Measurements from ENCODE around the gene CCBE1. TPM values are rescaled to one million over a fixed set of nuclear protein-coding genes. Genes with fewer than 3 reads are reported as not detected.

Gene CCBE1
- total RNA-seq, 1 experiment from 2014 or later, result not detected

- no peak for DNase-seq (ENCODE audit: low spot score)
Observed at GRCh38 chr18:59571902-59572301, 125.3 kb downstream of the CCBE1 start.

GRCh38 chr18:59570796-59571195, 126.4 kb downstream of the CCBE1 start:
- DNase-seq (ENCODE audit: low spot score), result no peak

- no peak for DNase-seq (ENCODE audit: low spot score)
Observed at GRCh38 chr18:59570101-59570775, 127.0 kb downstream of the CCBE1 start.

GRCh38 chr18:59569390-59569791, 127.8 kb downstream of the CCBE1 start:
- DNase-seq (ENCODE audit: low spot score), result no peak

GRCh38 chr18:59567431-59567830, 129.8 kb downstream of the CCBE1 start:
- no peak for DNase-seq (ENCODE audit: low spot score)

- DNase-seq (ENCODE audit: low spot score), result no peak
Observed at GRCh38 chr18:59566533-59566971, 130.7 kb downstream of the CCBE1 start.

- no peak for DNase-seq (ENCODE audit: low spot score)
Observed at GRCh38 chr18:59565957-59566356, 131.3 kb downstream of the CCBE1 start.

GRCh38 chr18:59564561-59564960, 132.7 kb downstream of the CCBE1 start:
- DNase-seq (ENCODE audit: low spot score), result no peak

- DNase-seq (ENCODE audit: low spot score), result no peak
Observed at GRCh38 chr18:59563176-59563785, 133.9 kb downstream of the CCBE1 start.

GRCh38 chr18:59562751-59563150, 134.5 kb downstream of the CCBE1 start:
- no peak for DNase-seq (ENCODE audit: low spot score)

- DNase-seq (ENCODE audit: low spot score), result no peak
Observed at GRCh38 chr18:59561612-59562011, 135.6 kb downstream of the CCBE1 start.

- no peak for DNase-seq (ENCODE audit: low spot score)
Observed at GRCh38 chr18:59560556-59560955, 136.7 kb downstream of the CCBE1 start.

- DNase-seq (ENCODE audit: low spot score), result no peak
Observed at GRCh38 chr18:59559528-59559927, 137.7 kb downstream of the CCBE1 start.

- DNase-seq (ENCODE audit: low spot score), result no peak
Observed at GRCh38 chr18:59555995-59556659, 141.1 kb downstream of the CCBE1 start.

- DNase-seq (ENCODE audit: low spot score), result no peak
Observed at GRCh38 chr18:59554796-59555335, 142.4 kb downstream of the CCBE1 start.

GRCh38 chr18:59553273-59553870, 143.9 kb downstream of the CCBE1 start:
- no peak for DNase-seq (ENCODE audit: low spot score)

- no peak for DNase-seq (ENCODE audit: low spot score)
Observed at GRCh38 chr18:59551902-59552635, 145.2 kb downstream of the CCBE1 start.

GRCh38 chr18:59550174-59550516, 147.1 kb downstream of the CCBE1 start:
- DNase-seq (ENCODE audit: low spot score), result no peak

- no peak for DNase-seq (ENCODE audit: low spot score)
Observed at GRCh38 chr18:59549503-59550173, 147.6 kb downstream of the CCBE1 start.

GRCh38 chr18:59547581-59548182, 149.5 kb downstream of the CCBE1 start:
- no peak for DNase-seq (ENCODE audit: low spot score)

GRCh38 chr18:59546188-59546587, 151.0 kb downstream of the CCBE1 start:
- no peak for DNase-seq (ENCODE audit: low spot score)

All from HT-29 (cell line).